GM23338 (cell line): ENCODE measurements around the gene CYP4F8. TPM values are rescaled to one million over a fixed set of nuclear protein-coding genes. Genes with fewer than 3 reads are reported as not detected.

Experiments used
- ATAC-seq: fragments of 200-7000 bp; cut with Tn5 transposase; 3 replicates; pipeline ENCODE4 v1.9.1; 2020
- DNase-seq: peaks from one replicate; pipeline ENCODE4 v3.0.0-alpha.2; 2015; ENCODE audit warnings: low spot score
- H2AFZ ChIP-seq: fragments of 200-600 bp; sonication (generic); 2 replicates; pipeline ENCODE4 v1.8.0; 2016; ENCODE audit warnings: antibody characterized with exemption, mild to moderate bottlenecking, moderate library complexity
- H3F3A ChIP-seq: fragments of 200-600 bp; sonication (generic); replicated peaks from 2 replicates; pipeline ENCODE4 v1.8.0; 2017; ENCODE audit warnings: antibody characterized with exemption, mixed run types, low read depth
- H3K27ac ChIP-seq: fragments of 200-600 bp; sonication (generic); 2 replicates; pipeline ENCODE4 v1.6.1; 2016; ENCODE audit warnings: low read depth
- H3K27me3 ChIP-seq: fragments of 200-600 bp; sonication (generic); 2 replicates; pipeline ENCODE4 v1.8.0; 2016; ENCODE audit warnings: mild to moderate bottlenecking, mixed run types, moderate library complexity; ENCODE audit not compliant: insufficient read depth
- H3K36me3 ChIP-seq: fragments of 200-600 bp; sonication (generic); 2 replicates; pipeline ENCODE4 v1.8.0; 2016; ENCODE audit warnings: mild to moderate bottlenecking; ENCODE audit not compliant: insufficient read depth
- H3K4me1 ChIP-seq: fragments of 200-600 bp; sonication (generic); 2 replicates; pipeline ENCODE4 v1.8.0; 2016; ENCODE audit warnings: mild to moderate bottlenecking, moderate library complexity; ENCODE audit not compliant: insufficient read depth
- H3K4me2 ChIP-seq: fragments of 200-600 bp; sonication (generic); 2 replicates; pipeline ENCODE4 v1.7.1; 2017; ENCODE audit warnings: mixed run types
- H3K4me3 ChIP-seq: fragments of 200-600 bp; sonication (generic); 2 replicates; pipeline ENCODE4 v1.6.1; 2016; ENCODE audit warnings: mixed run types
- H3K79me2 ChIP-seq: fragments of 200-600 bp; sonication (generic); replicated peaks from 2 replicates; pipeline ENCODE4 v1.8.0; 2017; ENCODE audit warnings: mild to moderate bottlenecking; ENCODE audit not compliant: insufficient read depth
- H3K9me2 ChIP-seq: fragments of 200-600 bp; sonication (generic); 2 replicates; pipeline ENCODE4 v1.8.0; 2017; ENCODE audit not compliant: insufficient read depth
- H4K20me1 ChIP-seq: fragments of 200-600 bp; sonication (generic); replicated peaks from 2 replicates; pipeline ENCODE4 v1.8.0; 2017; ENCODE audit warnings: mild to moderate bottlenecking; ENCODE audit not compliant: insufficient read depth
- H3K27ac Mint-ChIP-seq: 2 replicates; pipeline ENCODE4 v1.8.0; 2020; ENCODE audit warnings: inconsistent platforms, mild to moderate bottlenecking, moderate library complexity, mixed read lengths
- H3K27me3 Mint-ChIP-seq: 3 replicates; pipeline ENCODE4 v1.8.0; 2022; ENCODE audit warnings: low read depth, mild to moderate bottlenecking, moderate library complexity, mixed read lengths, inconsistent platforms; ENCODE audit not compliant: insufficient read depth, poor library complexity
- H3K36me3 Mint-ChIP-seq: 3 replicates; pipeline ENCODE4 v1.8.0; 2021; ENCODE audit warnings: low read depth, mild to moderate bottlenecking, inconsistent platforms, moderate library complexity, mixed read lengths
- H3K4me1 Mint-ChIP-seq: 3 replicates; pipeline ENCODE4 v1.8.0; 2020; ENCODE audit warnings: mild to moderate bottlenecking, inconsistent platforms, mixed read lengths
- H3K4me3 Mint-ChIP-seq: 3 replicates; pipeline ENCODE4 v1.8.0; 2021; ENCODE audit warnings: moderate library complexity, mild to moderate bottlenecking, inconsistent platforms, mixed read lengths
- H3K9me3 Mint-ChIP-seq: 3 replicates; pipeline ENCODE4 v1.8.0; 2020; ENCODE audit warnings: moderate library complexity, mild to moderate bottlenecking, inconsistent platforms, mixed read lengths
- CREB1 ChIP-seq: fragments of 250-450 bp; sonication (Bioruptor Pico); IDR thresholded peaks from 2 replicates; pipeline ENCODE4 v1.5.0; 2020; ENCODE audit warnings: low read depth, mild to moderate bottlenecking, moderate library complexity
- CTCF ChIP-seq, 2 experiments: fragments of 200-600 bp in 1 of 2; sonication (generic) in 1 of 2; conservative IDR thresholded peaks; 2 replicates each; pipeline versions ENCODE4 v1.5.1 to v1.6.1; 2016 to 2017; ENCODE audit warnings: antibody characterized with exemption in 2 of 2, low read depth in 2 of 2, mild to moderate bottlenecking in 2 of 2, moderate library complexity in 1 of 2
- JUNB ChIP-seq: IDR thresholded peaks from one replicate; pipeline ENCODE4 v1.6.1; 2016; ENCODE audit warnings: antibody characterized with exemption; ENCODE audit not compliant: unreplicated experiment
- ZNF114 ChIP-seq: fragments of 250-450 bp; sonication (Bioruptor Pico); IDR thresholded peaks from 2 replicates; pipeline ENCODE4 v1.5.0; 2020; ENCODE audit warnings: mild to moderate bottlenecking, moderate library complexity
- ZNF462 ChIP-seq: fragments of 250-450 bp; sonication (Bioruptor Pico); IDR thresholded peaks from 2 replicates; pipeline ENCODE4 v1.5.0; 2020; ENCODE audit warnings: mild to moderate bottlenecking, moderate library complexity
- polyA plus RNA-seq: library from polyadenylated mRNA; unstranded; fragments of >200 nt; fragmentation: Nextera tagmentation; extraction: Ambion mirVana; gene quantifications from 2 replicates; pipeline ENCODE4 v1.2.1, GENCODE V29; 2016
- total RNA-seq: library from RNA; depleted of rRNA; stranded (reverse); fragments of >200 nt; shearing (Covaris generic); gene quantifications from 2 replicates; pipeline ENCODE4 v1.2.3, GENCODE V29; 2014
- TF ChIP-seq, protein P1 (sequence below): IDR thresholded peaks from 2 replicates; pipeline ENCODE4 v1.6.1; 2016; ENCODE audit warnings: antibody characterized with exemption

CYP4F8 gene
- total and polyA plus RNA-seq, 2 experiments from 2014 or later = not detected

DNA sequence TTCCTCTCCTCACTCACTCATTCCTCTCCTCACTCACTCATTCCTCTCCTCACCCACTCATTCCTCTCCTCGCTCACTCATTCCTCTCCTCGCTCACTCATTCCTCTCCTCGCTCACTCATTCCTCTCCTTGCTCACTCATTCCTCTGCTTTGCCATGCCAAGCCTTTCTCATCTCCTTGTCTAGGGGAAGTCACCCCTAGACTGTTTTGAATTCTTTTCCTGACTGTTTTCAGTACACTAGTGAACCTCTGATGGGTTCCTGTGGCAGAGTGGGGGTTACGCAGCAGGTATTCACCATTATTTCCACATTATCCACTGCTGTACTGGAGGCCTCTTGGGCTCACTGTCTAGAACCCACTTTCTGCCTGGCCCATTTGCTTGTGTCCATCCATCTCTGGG is 1.2 kb downstream of the CYP4F8 start:
- Histone ChIP-seq H4K20me1 (no peaks in the 10 kb centered on the region), H3K4me1 (no peaks in the 10 kb centered on the region), H3K79me2 (no peaks in the 10 kb centered on the region), H3K9me2 (no peaks in the 10 kb centered on the region), H3F3A (no peaks in the 10 kb centered on the region), H3K4me2 (no peak overlapping the region), H3K36me3 (no peaks in the 10 kb centered on the region), H3K27me3 (no peaks in the 10 kb centered on the region), H2AFZ (no peak overlapping the region), H3K27ac (no peak overlapping the region), H3K4me3 (no peak overlapping the region)
- H3K4me3 Mint-ChIP-seq = no peak overlapping the region
- DNase-seq (no peak), ATAC-seq (no peak)
- H3K27me3 Mint-ChIP-seq = peaks cover 8% of the 10 kb centered on the region
- no peak overlapping the region for H3K27ac Mint-ChIP-seq
- H3K4me1 Mint-ChIP-seq = no peaks in the 10 kb centered on the region; the same call in 2 of the 3 replicates
- TF ChIP-seq CTCF (conservative IDR thresholded peaks at IDR 0.05; ENCODE audit: low read depth in 2 of 2) (no peak), ZNF114 (CRISPR knock-in tag) (no peak)
- peaks cover 99% of the 10 kb centered on the region for H3K9me3 Mint-ChIP-seq
- peaks cover 38% of the 10 kb centered on the region for H3K36me3 Mint-ChIP-seq

GRCh38 chr19:15616627-15617270 is 1.7 kb downstream of the CYP4F8 start:
- Mint-ChIP-seq H3K27ac (no peak overlapping the region), H3K36me3 (peaks cover 43% of the 10 kb centered on the region), H3K9me3 (peaks cover 99% of the 10 kb centered on the region), H3K4me1 (no peaks in the 10 kb centered on the region; the same call in 2 of the 3 replicates), H3K27me3 (peaks cover 8% of the 10 kb centered on the region), H3K4me3 (no peak overlapping the region)
- Histone ChIP-seq H3F3A (no peaks in the 10 kb centered on the region), H3K4me1 (no peaks in the 10 kb centered on the region), H3K9me2 (no peaks in the 10 kb centered on the region), H3K36me3 (no peaks in the 10 kb centered on the region), H2AFZ (no peak overlapping the region), H3K4me3 (no peak overlapping the region), H3K4me2 (no peak overlapping the region), H3K27ac (no peak overlapping the region), H4K20me1 (no peaks in the 10 kb centered on the region), H3K27me3 (no peaks in the 10 kb centered on the region), H3K79me2 (no peaks in the 10 kb centered on the region)
- DNase-seq = no peak
- ATAC-seq = no peak
- TF ChIP-seq, protein P1, sequence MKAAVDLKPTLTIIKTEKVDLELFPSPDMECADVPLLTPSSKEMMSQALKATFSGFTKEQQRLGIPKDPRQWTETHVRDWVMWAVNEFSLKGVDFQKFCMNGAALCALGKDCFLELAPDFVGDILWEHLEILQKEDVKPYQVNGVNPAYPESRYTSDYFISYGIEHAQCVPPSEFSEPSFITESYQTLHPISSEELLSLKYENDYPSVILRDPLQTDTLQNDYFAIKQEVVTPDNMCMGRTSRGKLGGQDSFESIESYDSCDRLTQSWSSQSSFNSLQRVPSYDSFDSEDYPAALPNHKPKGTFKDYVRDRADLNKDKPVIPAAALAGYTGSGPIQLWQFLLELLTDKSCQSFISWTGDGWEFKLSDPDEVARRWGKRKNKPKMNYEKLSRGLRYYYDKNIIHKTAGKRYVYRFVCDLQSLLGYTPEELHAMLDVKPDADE = no peak
- TF ChIP-seq JUNB (no peak), ZNF462 (CRISPR knock-in tag) (no peak), ZNF114 (CRISPR knock-in tag) (no peak), CTCF (conservative IDR thresholded peaks at IDR 0.05; ENCODE audit: low read depth in 2 of 2) (no peak), CREB1 (CRISPR knock-in tag) (no peak)
